Endothelial cell (in vitro differentiated cells): ENCODE results near the gene NOL6. TPM values are rescaled to one million over a fixed set of nuclear protein-coding genes. Genes with fewer than 3 reads are reported as not detected.
A peak's percentile ranks its signal among the peaks of the same experiment; 100 is the strongest.

Experiments used
- DNase-seq: peaks from one replicate; pipeline ENCODE4 v3.0.0; 2021; ENCODE audit warnings: low spot score
- H3K27ac Mint-ChIP-seq: one replicate; pipeline ENCODE4 v1.8.0; 2021; ENCODE audit warnings: mixed read lengths, inconsistent platforms; ENCODE audit not compliant: unreplicated experiment
- H3K27me3 Mint-ChIP-seq: one replicate; pipeline ENCODE4 v1.8.0; 2021; ENCODE audit warnings: mild to moderate bottlenecking, moderate library complexity, mixed read lengths, inconsistent platforms; ENCODE audit not compliant: unreplicated experiment
- H3K36me3 Mint-ChIP-seq: one replicate; pipeline ENCODE4 v1.8.0; 2021; ENCODE audit warnings: mild to moderate bottlenecking, low read depth, mixed read lengths, inconsistent platforms; ENCODE audit not compliant: unreplicated experiment
- H3K4me1 Mint-ChIP-seq: one replicate; pipeline ENCODE4 v1.8.0; 2021; ENCODE audit warnings: mild to moderate bottlenecking, mixed read lengths, inconsistent platforms; ENCODE audit not compliant: unreplicated experiment
- H3K4me3 Mint-ChIP-seq: one replicate; pipeline ENCODE4 v1.8.0; 2021; ENCODE audit warnings: mild to moderate bottlenecking, mixed read lengths, inconsistent platforms; ENCODE audit not compliant: unreplicated experiment
- H3K9me3 Mint-ChIP-seq: one replicate; pipeline ENCODE4 v1.8.0; 2021; ENCODE audit warnings: mixed read lengths, inconsistent platforms; ENCODE audit not compliant: unreplicated experiment
- total RNA-seq: library from RNA; stranded (reverse); fragmentation: NEBNext Ultra II Directional; extraction: Animal tissue kit (Norgen Biotek cat#: 25700); gene quantifications from one replicate; pipeline ENCODE4 v1.2.1, GENCODE V29; 2021; ENCODE audit not compliant: unreplicated experiment
- TF ChIP-seq, protein P1 (sequence below): fragments of 200-600 bp; sonication (generic); IDR thresholded peaks from one replicate; pipeline ENCODE4 v1.5.0; 2021; ENCODE audit warnings: antibody characterized with exemption; ENCODE audit not compliant: unreplicated experiment

The NOL6 gene
- total RNA-seq, 1 donor from 2014 or later = 22.6 TPM

DNA sequence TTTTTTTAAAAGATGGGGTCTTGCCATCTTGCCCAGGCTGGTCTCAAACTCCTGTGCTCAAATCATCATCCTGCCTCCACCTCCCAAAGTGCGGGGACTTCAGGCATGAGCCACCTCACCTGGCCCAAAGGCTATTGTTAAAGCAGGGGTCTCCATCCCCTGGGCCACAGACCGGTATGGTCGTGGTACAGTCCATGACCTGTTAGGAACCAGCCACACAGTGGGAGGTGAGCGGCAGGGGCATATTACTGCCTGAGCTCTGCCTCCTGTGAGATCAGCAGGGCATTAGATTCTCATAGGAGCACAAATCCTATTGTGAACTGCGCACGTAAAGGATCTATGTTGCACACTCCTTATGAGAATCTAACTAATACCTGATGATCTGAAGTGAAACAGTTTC is 7.3 kb upstream of the NOL6 start:
- Mint-ChIP-seq H3K4me1 (no peaks in the 10 kb centered on the region), H3K27ac (no peak overlapping the region), H3K36me3 (no peaks in the 10 kb centered on the region), H3K4me3 (no peak overlapping the region), H3K27me3 (peaks cover 2% of the 10 kb centered on the region), H3K9me3 (no peaks in the 10 kb centered on the region)
- DNase-seq = no peak
- TF ChIP-seq, protein P1, sequence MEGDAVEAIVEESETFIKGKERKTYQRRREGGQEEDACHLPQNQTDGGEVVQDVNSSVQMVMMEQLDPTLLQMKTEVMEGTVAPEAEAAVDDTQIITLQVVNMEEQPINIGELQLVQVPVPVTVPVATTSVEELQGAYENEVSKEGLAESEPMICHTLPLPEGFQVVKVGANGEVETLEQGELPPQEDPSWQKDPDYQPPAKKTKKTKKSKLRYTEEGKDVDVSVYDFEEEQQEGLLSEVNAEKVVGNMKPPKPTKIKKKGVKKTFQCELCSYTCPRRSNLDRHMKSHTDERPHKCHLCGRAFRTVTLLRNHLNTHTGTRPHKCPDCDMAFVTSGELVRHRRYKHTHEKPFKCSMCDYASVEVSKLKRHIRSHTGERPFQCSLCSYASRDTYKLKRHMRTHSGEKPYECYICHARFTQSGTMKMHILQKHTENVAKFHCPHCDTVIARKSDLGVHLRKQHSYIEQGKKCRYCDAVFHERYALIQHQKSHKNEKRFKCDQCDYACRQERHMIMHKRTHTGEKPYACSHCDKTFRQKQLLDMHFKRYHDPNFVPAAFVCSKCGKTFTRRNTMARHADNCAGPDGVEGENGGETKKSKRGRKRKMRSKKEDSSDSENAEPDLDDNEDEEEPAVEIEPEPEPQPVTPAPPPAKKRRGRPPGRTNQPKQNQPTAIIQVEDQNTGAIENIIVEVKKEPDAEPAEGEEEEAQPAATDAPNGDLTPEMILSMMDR = no peak

GRCh38 chr9:33480106-33480505 is 6.4 kb upstream of the NOL6 start:
- Mint-ChIP-seq H3K4me3 (no peak overlapping the region), H3K36me3 (no peaks in the 10 kb centered on the region), H3K9me3 (no peaks in the 10 kb centered on the region), H3K27ac (no peak overlapping the region), H3K27me3 (peaks cover 2% of the 10 kb centered on the region), H3K4me1 (no peaks in the 10 kb centered on the region)
- no peak for DNase-seq
- TF ChIP-seq, protein P1 = no peak

- TF ChIP-seq, protein P1 = no peak
- H3K27ac Mint-ChIP-seq = no peak overlapping the region
- no peak overlapping the region for H3K4me3 Mint-ChIP-seq
- peaks cover 13% of the 10 kb centered on the region for H3K4me1 Mint-ChIP-seq
- H3K27me3 Mint-ChIP-seq = peaks cover 8% of the 10 kb centered on the region
- no peaks in the 10 kb centered on the region for H3K9me3 Mint-ChIP-seq
- no peak for DNase-seq
- peaks cover 5% of the 10 kb centered on the region for H3K36me3 Mint-ChIP-seq
Observed at GRCh38 chr9:33476503-33476902, 2.8 kb upstream of the NOL6 start.

GRCh38 chr9:33475357-33475756 is 1.6 kb upstream of the NOL6 start:
- H3K27me3 Mint-ChIP-seq = peaks cover 8% of the 10 kb centered on the region
- no peak overlapping the region for H3K4me3 Mint-ChIP-seq
- H3K36me3 Mint-ChIP-seq = peaks cover 8% of the 10 kb centered on the region
- TF ChIP-seq, protein P1 = no peak
- H3K27ac Mint-ChIP-seq = no peak overlapping the region
- no peak for DNase-seq
- peaks cover 13% of the 10 kb centered on the region for H3K4me1 Mint-ChIP-seq
- H3K9me3 Mint-ChIP-seq = no peaks in the 10 kb centered on the region

DNA sequence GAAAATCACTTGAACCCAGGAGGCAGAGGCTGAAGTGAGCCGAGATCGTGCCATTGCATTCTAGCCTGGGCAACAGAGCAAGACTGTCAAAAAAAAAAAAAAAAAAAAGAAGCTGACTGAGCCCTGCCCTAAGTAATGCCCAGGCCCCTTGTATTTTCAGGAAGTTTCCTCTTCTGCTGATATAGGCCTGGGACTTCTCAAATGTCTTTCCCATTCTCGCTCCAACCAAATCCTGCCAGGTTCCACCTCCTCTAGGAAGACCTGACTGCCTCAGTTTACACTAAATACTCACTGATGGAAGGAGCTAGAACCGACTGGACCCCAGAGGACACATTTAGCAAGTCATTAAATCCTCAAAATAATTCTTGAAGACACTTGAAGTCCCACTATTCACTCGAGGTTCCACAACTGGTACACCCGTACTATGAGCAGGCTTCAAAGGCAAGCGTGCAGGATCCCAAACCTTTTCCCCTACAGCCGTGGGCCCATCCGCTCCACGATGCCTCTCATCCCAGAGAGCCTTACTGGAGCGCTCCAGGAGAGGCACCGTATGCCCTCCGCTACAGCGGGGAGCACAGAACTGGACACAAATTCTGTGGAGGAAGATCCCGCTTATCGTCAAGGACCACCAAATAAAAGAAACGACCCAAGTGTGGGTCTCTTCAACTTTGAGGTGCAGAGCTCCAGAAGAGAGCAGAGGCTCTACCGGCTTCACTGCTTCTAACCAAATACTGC is 676 bp downstream of the NOL6 start:
- Mint-ChIP-seq H3K4me3 (peak overlapping the region; percentile 100), H3K9me3 (no peaks in the 10 kb centered on the region), H3K4me1 (peaks cover 13% of the 10 kb centered on the region), H3K27ac (peak overlapping the region; percentile 99), H3K27me3 (peaks cover 11% of the 10 kb centered on the region), H3K36me3 (peaks cover 29% of the 10 kb centered on the region)
- DNase-seq = no peak
- TF ChIP-seq, protein P1 = no peak
